NB4 (cell line): ENCODE measurements around the gene NGF.

Experiments used
- DNase-seq: peaks from one replicate; pipeline ENCODE4 v3.0.0; 2010; ENCODE audit warnings: low read depth
- H3K4me3 ChIP-seq: one replicate; pipeline ENCODE4 v1.5.1; 2011; ENCODE audit warnings: mild to moderate bottlenecking, low read depth, low read length, moderate library complexity
- CTCF ChIP-seq: IDR thresholded peaks from one replicate; pipeline ENCODE4 v1.5.1; 2012; ENCODE audit warnings: low read depth, low read length
- MAX ChIP-seq: IDR thresholded peaks from 2 replicates; pipeline ENCODE4 v1.6.1; 2011; ENCODE audit warnings: low read depth, low read length
- MYC ChIP-seq: IDR thresholded peaks from 2 replicates; pipeline ENCODE4 v1.6.1; 2011; ENCODE audit warnings: low read depth, low read length
- POLR2A ChIP-seq: IDR thresholded peaks from 2 replicates; pipeline ENCODE4 v1.6.1; 2011; ENCODE audit warnings: mild to moderate bottlenecking; ENCODE audit not compliant: insufficient read length; ENCODE audit errors: extremely low read depth

The NGF gene

GRCh38 chr1:115245227-115245626 lies 92.8 kb downstream of the NGF start:
- TF ChIP-seq MAX (no peak), POLR2A (no peak), MYC (no peak), CTCF (no peak)
- no peak overlapping the region for H3K4me3 ChIP-seq
- DNase-seq, result no peak

GRCh38 chr1:115242543-115242942 lies 95.5 kb downstream of the NGF start:
- no peak for TF ChIP-seq CTCF
- TF ChIP-seq POLR2A, result no peak
- no peak for TF ChIP-seq MYC
- no peak for TF ChIP-seq MAX
- H3K4me3 ChIP-seq, result no peak overlapping the region
- DNase-seq, result no peak

- no peak for DNase-seq
- H3K4me3 ChIP-seq, result no peak overlapping the region
- no peak for TF ChIP-seq MAX
- no peak for TF ChIP-seq MYC
- TF ChIP-seq POLR2A, result no peak
- no peak for TF ChIP-seq CTCF
Observed at GRCh38 chr1:115241309-115241708, 96.7 kb downstream of the NGF start.

- H3K4me3 ChIP-seq, result no peak overlapping the region
- no peak for DNase-seq
- TF ChIP-seq CTCF (no peak), MAX (no peak), POLR2A (no peak), MYC (no peak)
Observed at GRCh38 chr1:115240297-115240696, 97.8 kb downstream of the NGF start.

- TF ChIP-seq POLR2A, result no peak
- TF ChIP-seq MAX, result no peak
- TF ChIP-seq CTCF, result no peak
- no peak for TF ChIP-seq MYC
- H3K4me3 ChIP-seq, result no peak overlapping the region
- DNase-seq, result no peak
Observed at GRCh38 chr1:115239426-115239825, 98.6 kb downstream of the NGF start.

- DNase-seq, result no peak
- no peak overlapping the region for H3K4me3 ChIP-seq
- TF ChIP-seq CTCF, result no peak
- no peak for TF ChIP-seq POLR2A
- TF ChIP-seq MAX, result no peak
- TF ChIP-seq MYC, result no peak
Observed at GRCh38 chr1:115239148-115239422, 99.0 kb downstream of the NGF start.
